ENCODE results near the gene GNB1L. TPM values are rescaled to one million over a fixed set of nuclear protein-coding genes. Genes with fewer than 3 reads are reported as not detected.

Gene GNB1L, protein sequence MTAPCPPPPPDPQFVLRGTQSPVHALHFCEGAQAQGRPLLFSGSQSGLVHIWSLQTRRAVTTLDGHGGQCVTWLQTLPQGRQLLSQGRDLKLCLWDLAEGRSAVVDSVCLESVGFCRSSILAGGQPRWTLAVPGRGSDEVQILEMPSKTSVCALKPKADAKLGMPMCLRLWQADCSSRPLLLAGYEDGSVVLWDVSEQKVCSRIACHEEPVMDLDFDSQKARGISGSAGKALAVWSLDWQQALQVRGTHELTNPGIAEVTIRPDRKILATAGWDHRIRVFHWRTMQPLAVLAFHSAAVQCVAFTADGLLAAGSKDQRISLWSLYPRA
- 8.0 to 22.0 TPM (median 18.4 TPM) in 5 replicates for total RNA-seq (2022; extraction: Qiagen RNA extraction; ENCODE audit: low read depth)

DNA sequence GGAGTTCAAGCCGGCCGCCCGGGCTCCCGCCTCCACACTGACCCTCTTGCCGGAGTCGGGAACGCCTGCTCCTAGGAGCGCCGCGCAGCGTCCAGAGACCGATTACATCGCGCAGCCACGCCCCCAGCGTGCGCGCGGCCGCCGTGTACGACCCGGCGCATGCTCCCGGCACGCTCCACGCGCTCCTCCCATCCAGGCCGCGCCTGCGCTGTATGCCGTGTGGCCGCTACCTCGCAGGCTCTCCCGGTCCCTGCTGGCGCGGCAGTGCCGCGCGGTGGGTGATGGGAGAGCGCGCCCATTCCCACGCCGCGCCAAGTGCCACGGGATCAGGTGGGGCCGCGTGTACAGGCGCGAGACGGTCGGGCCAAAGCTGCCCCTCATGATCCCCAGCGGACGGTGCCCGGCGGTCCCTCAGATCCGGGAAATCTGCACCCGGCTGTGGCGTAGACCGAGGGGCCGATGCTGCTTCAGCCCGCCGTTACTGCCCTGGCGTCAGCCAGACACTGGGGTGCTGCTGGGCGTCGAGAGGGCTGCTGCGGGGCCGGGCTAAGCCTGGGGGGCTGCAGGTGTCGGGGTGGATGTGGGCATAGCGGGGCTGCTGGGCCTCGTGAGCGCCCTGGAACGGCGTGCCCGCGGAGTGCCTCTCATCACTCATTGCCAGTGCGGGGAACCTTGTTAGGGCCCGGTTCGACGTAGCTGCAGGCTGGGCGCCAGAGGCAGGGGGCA lies at the start of gene GNB1L, which contains the start of gene RTL10:
TSS of gene GNB1L (minus strand) at position 97 of the 726 bp plus-strand sequence. CDS start 33,519 bp downstream, outside the sequence.
TSS of gene RTL10 (minus strand) at position 97 of the 726 bp plus-strand sequence. CDS start 2,613 bp downstream, outside the sequence.

DNA sequence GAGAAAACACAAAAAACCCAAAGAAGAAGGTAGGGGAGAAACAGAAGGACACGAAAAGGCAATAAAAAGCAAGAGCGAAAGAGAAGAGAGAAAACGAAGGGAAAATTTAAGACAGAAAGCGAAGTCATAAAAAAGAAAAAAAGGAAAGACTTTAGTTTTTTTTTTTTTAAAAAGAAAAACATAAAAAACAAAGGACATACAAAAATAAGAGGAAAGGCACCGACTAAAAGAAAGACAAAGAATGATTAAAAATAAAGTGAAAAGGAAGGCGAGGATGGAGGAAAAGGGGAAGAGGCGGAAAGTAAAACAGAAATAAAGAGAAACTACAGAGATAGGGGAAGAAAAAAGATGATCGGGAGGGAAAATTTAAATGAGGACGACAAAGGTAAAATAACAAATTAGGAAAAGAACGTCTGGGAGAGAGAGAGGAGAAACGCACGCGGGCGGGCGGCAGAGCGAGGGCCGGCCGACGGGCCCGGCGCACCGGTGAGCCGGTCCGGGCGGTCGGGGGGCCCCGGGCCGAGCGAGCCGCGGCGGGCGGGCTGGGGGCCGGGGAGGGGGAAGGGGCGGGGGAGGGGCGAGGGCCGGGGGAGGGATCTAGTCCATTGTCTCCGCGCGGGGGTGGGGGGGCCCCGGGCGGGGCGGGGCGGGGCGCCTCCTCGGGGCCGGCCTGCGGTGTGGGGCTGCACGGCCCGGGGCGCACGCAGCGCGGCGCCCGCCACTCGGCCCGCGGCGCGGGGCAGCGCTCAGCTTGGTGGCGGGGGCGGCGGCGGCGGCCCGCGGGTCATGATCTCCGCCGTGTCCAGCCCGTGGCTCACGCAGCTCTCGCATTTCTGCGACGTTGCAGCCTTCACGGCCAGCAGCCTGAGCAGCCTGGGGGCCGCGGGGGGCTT lies 94.4 kb downstream of the GNB1L start, which contains the start of gene TBX1:
TSS of gene TBX1 (plus strand) at position 721 of the 893 bp plus-strand sequence. CDS start at position 787, 66 bp downstream.

Other genes starting within 250 kb of the GNB1L start
- gene SEPTIN5, start 140.4 kb downstream of the GNB1L start, total RNA-seq (2022; extraction: Qiagen RNA extraction; ENCODE audit: low read depth): 6.9 to 10.4 TPM (median 8.8 TPM) in 5 replicates
- 0.47 to 2.0 TPM (median 1.5 TPM) in 5 replicates for gene GP1BB, start 131.3 kb downstream of the GNB1L start, total RNA-seq (2022; extraction: Qiagen RNA extraction; ENCODE audit: low read depth)
- 1.5 to 6.0 TPM (median 4.3 TPM) in 5 replicates for gene TBX1, start 94.1 kb downstream of the GNB1L start, total RNA-seq (2022; extraction: Qiagen RNA extraction; ENCODE audit: low read depth)
- 4.9 to 9.9 TPM (median 7.3 TPM) in 5 replicates for gene RTL10, start within 50 bp of the GNB1L start, total RNA-seq (2022; extraction: Qiagen RNA extraction; ENCODE audit: low read depth)
- gene COMT, start 86.9 kb upstream of the GNB1L start, total RNA-seq (2022; extraction: Qiagen RNA extraction; ENCODE audit: low read depth): 96.6 to 166 TPM (median 152 TPM) in 5 replicates
- gene TXNRD2, start 86.9 kb upstream of the GNB1L start, total RNA-seq (2022; extraction: Qiagen RNA extraction; ENCODE audit: low read depth): 24.8 to 41.3 TPM (median 38.8 TPM) in 5 replicates
- 0.91 to 3.0 TPM (median 2.4 TPM) in 5 replicates for gene ARVCF, start 161.9 kb upstream of the GNB1L start, total RNA-seq (2022; extraction: Qiagen RNA extraction; ENCODE audit: low read depth)
- gene TANGO2, start 166.2 kb upstream of the GNB1L start, total RNA-seq (2022; extraction: Qiagen RNA extraction; ENCODE audit: low read depth): 13.1 to 16.0 TPM (median 15.6 TPM) in 5 replicates
- gene DGCR8, start 225.4 kb upstream of the GNB1L start, total RNA-seq (2022; extraction: Qiagen RNA extraction; ENCODE audit: low read depth): 20.4 to 23.2 TPM (median 21.0 TPM) in 5 replicates